AG09319 (cell line): ENCODE data around the gene CBL.

Experiments
- DNase-seq: peaks from one replicate; pipeline ENCODE4 v3.0.0-alpha.2; 2010; ENCODE audit warnings: low read depth; ENCODE audit errors: extremely low read depth
- CTCF ChIP-seq: IDR thresholded peaks from 2 replicates; pipeline ENCODE4 v1.5.1; 2011; ENCODE audit warnings: low read depth, mild to moderate bottlenecking, inconsistent platforms, low read length, moderate library complexity

CBL gene

GRCh38 chr11:119263352-119263940 lies 57.3 kb downstream of the CBL start:
- DNase-seq, result no peak
- no peak for TF ChIP-seq CTCF

GRCh38 chr11:119266063-119266462 lies 59.9 kb downstream of the CBL start:
- DNase-seq, result no peak
- TF ChIP-seq CTCF, result no peak

- no peak for DNase-seq
- TF ChIP-seq CTCF, result no peak
Observed at GRCh38 chr11:119266517-119267255, 60.5 kb downstream of the CBL start.

GRCh38 chr11:119267645-119268044 lies 61.5 kb downstream of the CBL start:
- DNase-seq, result no peak
- no peak for TF ChIP-seq CTCF

- DNase-seq, result no peak
- TF ChIP-seq CTCF, result no peak
Observed at GRCh38 chr11:119273721-119274120, 67.6 kb downstream of the CBL start.

- TF ChIP-seq CTCF, result no peak
- DNase-seq, result no peak
Observed at GRCh38 chr11:119277660-119278059, 71.5 kb downstream of the CBL start.

- no peak for TF ChIP-seq CTCF
- DNase-seq, result no peak
Observed at GRCh38 chr11:119282495-119282894, 76.4 kb downstream of the CBL start.
